GM21619 (cell line): Measurements from ENCODE around the gene RAB37.

Source experiments
- ATAC-seq: cut with Tn5 transposase; IDR thresholded peaks from one replicate; pipeline ENCODE4 v1.9.1; 2021; ENCODE audit not compliant: unreplicated experiment

RAB37 gene

GRCh38 chr17:74728033-74728701 is 8.9 kb upstream of the RAB37 start:
- no peak for ATAC-seq

DNA sequence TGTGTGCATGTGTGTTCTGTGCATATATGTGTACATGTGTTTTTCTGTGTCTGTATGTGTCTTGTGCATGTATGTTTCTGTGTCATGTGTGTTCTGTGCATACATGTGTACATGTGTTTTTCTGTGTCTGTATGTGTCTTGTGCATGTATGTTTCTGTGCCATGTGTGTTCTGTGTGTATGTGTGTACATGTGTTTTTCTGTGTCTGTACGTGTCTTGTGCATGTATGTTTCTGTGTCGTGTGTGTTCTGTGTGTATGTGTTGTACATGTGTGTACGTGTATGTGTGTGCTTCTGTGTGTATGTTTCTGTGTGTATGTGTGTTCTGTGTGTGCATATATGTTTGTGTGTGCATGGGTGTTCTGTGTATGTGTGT is 8.4 kb upstream of the RAB37 start:
- no peak for ATAC-seq

- no peak for ATAC-seq
These were observed 7.7 kb upstream of the RAB37 start for GRCh38 chr17:74729368-74729767.

DNA sequence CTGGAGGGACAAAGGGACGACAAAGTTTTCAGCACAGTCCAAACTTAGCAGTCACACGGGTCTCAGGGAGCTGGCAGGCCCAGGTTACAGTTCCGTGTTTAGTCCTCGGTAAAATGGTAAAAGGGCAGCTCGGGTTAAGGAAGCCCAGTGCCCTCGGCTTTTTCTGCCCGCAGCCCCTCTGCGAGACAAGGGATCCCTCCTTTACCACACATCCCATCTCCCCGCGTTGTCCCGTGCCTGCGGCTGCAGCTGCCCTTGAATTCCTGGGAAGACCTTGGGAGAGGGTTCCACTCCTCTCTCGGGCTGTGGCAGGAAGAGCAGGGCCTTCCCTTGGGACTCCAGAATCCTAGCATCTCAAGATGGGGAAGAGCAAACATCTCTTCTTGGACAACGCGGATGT is 7.2 kb upstream of the RAB37 start:
- no peak for ATAC-seq

GRCh38 chr17:74730491-74731346 is 6.3 kb upstream of the RAB37 start:
- no peak for ATAC-seq

DNA sequence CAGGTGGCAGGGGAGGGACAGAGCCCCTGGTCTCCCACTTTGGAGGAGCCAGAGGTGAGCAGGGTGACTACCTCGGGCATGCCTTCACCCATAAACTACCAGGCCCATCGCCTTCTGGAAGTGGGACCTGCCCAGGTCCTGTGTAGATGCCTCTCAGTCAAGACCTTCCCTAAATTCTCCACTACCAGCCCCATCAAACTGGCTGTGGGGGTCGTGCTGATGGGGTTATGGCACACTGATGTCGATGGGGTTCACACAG is 5.8 kb upstream of the RAB37 start:
- no peak for ATAC-seq

DNA sequence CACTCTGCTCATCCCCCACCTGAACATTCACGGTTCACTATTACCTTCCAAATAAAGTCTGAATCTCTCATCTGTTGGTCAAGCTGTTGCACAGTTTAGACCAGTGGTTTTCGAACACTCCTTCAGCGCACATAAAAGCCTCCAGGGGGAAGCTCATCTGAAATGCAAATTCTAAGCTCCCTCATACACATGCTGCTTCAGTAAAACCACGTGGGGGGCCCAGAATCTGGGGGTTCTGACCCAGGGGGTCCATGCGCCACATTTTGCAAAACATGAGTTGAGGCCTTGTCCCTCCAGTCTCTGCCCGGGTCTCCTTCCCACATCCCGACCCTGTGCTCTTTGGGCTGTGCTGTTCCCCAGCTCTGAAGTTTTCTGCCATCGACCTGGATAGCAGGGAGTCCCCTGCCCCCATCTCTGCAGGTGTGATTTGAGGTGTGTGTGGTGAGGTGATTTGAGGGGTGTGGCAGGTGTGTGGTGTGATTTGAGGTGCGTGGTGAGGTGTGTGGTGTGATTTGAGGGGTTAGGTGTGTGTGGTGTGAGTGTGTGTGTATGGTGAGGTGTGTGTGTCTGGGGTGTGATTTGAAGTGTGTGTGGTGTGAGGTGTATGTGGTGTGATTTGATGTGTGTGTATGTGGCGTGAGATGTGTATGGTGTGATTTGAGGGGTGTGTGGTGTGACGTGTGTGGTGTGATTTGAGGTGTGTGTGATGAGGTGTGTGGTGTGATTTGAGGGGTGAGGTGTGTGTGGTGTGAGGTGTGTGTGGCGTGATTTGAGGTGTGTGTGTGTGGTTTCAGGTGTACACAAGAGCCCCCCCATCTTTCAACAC is 4.8 kb upstream of the RAB37 start:
- no peak for ATAC-seq

- ATAC-seq, result no peak
These were observed 3.5 kb upstream of the RAB37 start for GRCh38 chr17:74733365-74734122.

DNA sequence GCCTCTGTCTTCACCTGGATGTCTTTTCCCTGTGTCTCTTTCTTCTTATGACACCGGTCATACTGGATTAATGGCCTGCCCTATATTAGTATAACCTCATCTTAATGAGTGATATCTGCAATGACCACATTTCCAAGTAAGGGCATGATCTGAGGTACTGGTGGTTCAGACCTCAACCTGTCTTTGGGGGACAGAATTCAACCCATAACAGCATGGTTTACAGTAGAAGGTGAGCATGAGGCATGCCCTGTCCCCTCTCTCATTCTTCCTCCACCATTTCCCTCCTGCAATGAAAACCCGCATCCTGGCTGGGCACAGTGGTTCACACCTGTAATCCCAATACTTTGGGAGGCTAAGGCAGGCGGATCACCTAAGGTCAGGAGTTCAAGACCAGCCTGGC is 2.8 kb upstream of the RAB37 start:
- no peak for ATAC-seq

GRCh38 chr17:74737299-74738050 is 419 bp downstream of the RAB37 start:
- ATAC-seq, result no peak

- peak; percentile 51 for ATAC-seq
These were observed 1.3 kb downstream of the RAB37 start for GRCh38 chr17:74738051-74738996.

- no peak for ATAC-seq
These were observed 2.3 kb downstream of the RAB37 start for GRCh38 chr17:74739227-74739831.

- no peak for ATAC-seq
These were observed 3.1 kb downstream of the RAB37 start for GRCh38 chr17:74740173-74740572.

- no peak for ATAC-seq
These were observed 3.8 kb downstream of the RAB37 start for GRCh38 chr17:74740641-74741387.

DNA sequence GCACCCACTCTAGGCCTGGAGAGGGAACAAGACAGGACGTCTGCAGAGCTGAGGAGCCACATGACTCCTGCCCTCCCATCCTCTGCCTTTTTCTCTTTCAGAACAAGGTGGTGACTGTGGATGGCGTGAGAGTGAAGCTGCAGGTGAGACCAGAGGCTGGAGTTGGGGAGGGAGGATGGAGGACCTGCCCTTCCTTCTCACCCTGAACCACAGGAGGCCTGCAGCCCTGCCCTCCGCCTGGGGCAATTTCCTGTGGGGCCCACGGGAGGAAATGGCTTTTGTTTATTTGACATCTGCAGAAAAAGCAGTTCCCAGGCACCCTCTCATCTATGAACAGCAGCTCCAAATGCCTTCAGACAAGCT is 5.1 kb downstream of the RAB37 start:
- peak; percentile 40 for ATAC-seq

DNA sequence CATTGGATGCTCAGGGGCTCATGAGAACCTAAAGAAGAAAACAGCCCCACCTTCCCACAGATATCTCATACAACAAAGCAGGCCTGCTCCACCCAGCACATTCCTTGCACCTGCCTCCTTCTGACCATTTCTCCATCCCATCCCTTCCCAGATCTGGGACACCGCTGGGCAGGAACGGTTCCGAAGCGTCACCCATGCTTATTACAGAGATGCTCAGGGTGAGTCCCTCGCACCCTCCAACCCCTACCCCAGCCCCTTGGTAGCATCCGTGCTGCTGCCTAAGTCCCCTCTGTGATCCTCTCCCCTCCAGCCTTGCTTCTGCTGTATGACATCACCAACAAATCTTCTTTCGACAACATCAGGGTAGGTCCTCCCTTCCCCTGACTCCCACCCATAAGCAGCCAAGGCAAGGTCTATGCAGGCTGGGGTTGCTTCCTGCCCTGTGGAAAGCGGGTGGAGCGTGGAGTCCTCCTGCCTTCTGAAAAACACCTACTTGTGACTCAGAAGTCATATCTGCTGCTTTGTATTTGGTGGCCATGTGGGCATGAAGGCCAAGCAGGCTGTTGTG is 6.0 kb downstream of the RAB37 start:
- ATAC-seq, result no peak

- ATAC-seq, result no peak
These were observed 6.7 kb downstream of the RAB37 start for GRCh38 chr17:74743755-74744154.

DNA sequence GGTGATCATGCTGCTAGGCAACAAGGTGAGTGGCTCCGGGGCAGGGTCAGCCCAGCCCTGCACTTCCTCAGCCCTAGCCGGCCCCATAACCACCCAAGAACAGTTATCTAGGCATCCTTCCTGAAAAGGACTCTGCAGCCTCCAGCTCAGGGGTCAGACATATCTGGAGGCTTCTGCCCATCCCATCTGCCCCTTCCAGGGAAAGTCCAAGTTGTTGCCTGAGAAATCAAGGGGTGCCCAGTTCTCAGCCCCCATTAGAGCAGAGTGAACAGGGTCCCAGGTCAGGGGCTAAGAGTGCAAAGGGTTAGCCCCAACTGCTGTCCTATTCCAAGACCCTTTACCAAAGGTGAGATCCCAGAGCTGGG is 7.3 kb downstream of the RAB37 start:
- no peak for ATAC-seq
